ENCODE data around the gene NRSN1. TPM values are rescaled to one million over a fixed set of nuclear protein-coding genes. Genes with fewer than 3 reads are reported as not detected.
A peak's percentile ranks its signal among the peaks of the same experiment; 100 is the strongest.

The NRSN1 gene
- polyA plus RNA-seq: 10.0 TPM
- long read RNA-seq, donor 1, partial matches to known transcripts: 0 of 3 reads
- long read RNA-seq, donor 1, other reads (novel, unspliced or antisense): 0 of 3 reads
- long read RNA-seq, donor 2, partial matches to known transcripts: 0 of 2 reads
- long read RNA-seq, donor 2, other reads (novel, unspliced or antisense): 0 of 2 reads
- long read RNA-seq, donor 3, partial matches to known transcripts: 0 of 2 reads
- long read RNA-seq, donor 3, other reads (novel, unspliced or antisense): 0 of 2 reads
- long read RNA-seq, donor 4: 0 reads
- long read RNA-seq, donor 5, transcript NRSN1-204 (4 exons, 2,354 nt): major isoform, 5 of 5 reads
- long read RNA-seq, donor 5, partial matches to known transcripts: 0 of 5 reads
- long read RNA-seq, donor 5, other reads (novel, unspliced or antisense): 0 of 5 reads
- long read RNA-seq, donor 6, transcript NRSN1-204 (4 exons, 2,354 nt): major isoform, 5 of 7 reads
- long read RNA-seq, donor 6, partial matches to known transcripts: 0 of 7 reads
- long read RNA-seq, donor 6, other reads (novel, unspliced or antisense): 0 of 7 reads
- long read RNA-seq, donor 7, partial matches to known transcripts: 0 of 5 reads
- long read RNA-seq, donor 7, other reads (novel, unspliced or antisense): 0 of 5 reads
- long read RNA-seq, donor 8, partial matches to known transcripts: 0 of 1 reads
- long read RNA-seq, donor 8, other reads (novel, unspliced or antisense): 0 of 1 reads
- long read RNA-seq, donor 9, partial matches to known transcripts: 0 of 2 reads
- long read RNA-seq, donor 9, other reads (novel, unspliced or antisense): 0 of 2 reads
- long read RNA-seq, donor 10: 0 reads
- long read RNA-seq, donor 11, transcript NRSN1-204 (4 exons, 2,354 nt): major isoform, 5 of 5 reads
- long read RNA-seq, donor 11, partial matches to known transcripts: 0 of 5 reads
- long read RNA-seq, donor 11, other reads (novel, unspliced or antisense): 0 of 5 reads

GRCh38 chr6:24125980-24126379 lies at the start of gene NRSN1:
NRSN1 (plus strand) TSS chr6:24126215; CDS start chr6:24134328, 8,113 bp downstream.
- DNase-seq: peak in 1 of 2 donors; percentile 36
- peak within 1 kb of the TSS; percentile 27 for H3K4me3 ChIP-seq (ENCODE audit: low read length)
- no peaks in the 10 kb centered on the region for H3K36me3 ChIP-seq (ENCODE audit: control insufficient read depth, insufficient read depth, low read length)
- whole genome bisulfite sequencing (ENCODE audit: insufficient coverage, low lambda C conversion rate): 8% methylated on average over 2 of the region's 37 CpGs
- no peak within 1 kb of the TSS for H3K27ac ChIP-seq (ENCODE audit: low read length)
- H3K9me3 ChIP-seq (ENCODE audit: control insufficient read depth, low read depth, low read length): no peaks in the 10 kb centered on the region
- H3K4me1 ChIP-seq (ENCODE audit: control insufficient read depth, insufficient read depth, low read length): no peaks in the 10 kb centered on the region
- peaks cover 2% of the 10 kb centered on the region for H3K27me3 ChIP-seq (ENCODE audit: control insufficient read depth, insufficient read depth, low read length)

- Histone ChIP-seq H3K9me3 (ENCODE audit: control insufficient read depth, low read depth, low read length) (peaks cover 2% of the 10 kb centered on the region), H3K4me1 (ENCODE audit: control insufficient read depth, insufficient read depth, low read length) (no peaks in the 10 kb centered on the region), H3K27me3 (ENCODE audit: control insufficient read depth, insufficient read depth, low read length) (no peaks in the 10 kb centered on the region), H3K27ac (ENCODE audit: low read length) (no peak overlapping the region), H3K36me3 (ENCODE audit: control insufficient read depth, insufficient read depth, low read length) (no peaks in the 10 kb centered on the region), H3K4me3 (ENCODE audit: low read length) (no peak overlapping the region)
- 80% methylated on average over 1 of the region's 3 CpGs for WGBS (ENCODE audit: insufficient coverage, low lambda C conversion rate)
- no peak for DNase-seq
Observed at GRCh38 chr6:24078200-24078599, 47.8 kb upstream of the NRSN1 start.

GRCh38 chr6:24079076-24079475 lies 46.9 kb upstream of the NRSN1 start:
- no peaks in the 10 kb centered on the region for H3K36me3 ChIP-seq (ENCODE audit: control insufficient read depth, insufficient read depth, low read length)
- no peaks in the 10 kb centered on the region for H3K4me1 ChIP-seq (ENCODE audit: control insufficient read depth, insufficient read depth, low read length)
- H3K9me3 ChIP-seq (ENCODE audit: control insufficient read depth, low read depth, low read length): peaks cover 2% of the 10 kb centered on the region
- H3K27me3 ChIP-seq (ENCODE audit: control insufficient read depth, insufficient read depth, low read length): no peaks in the 10 kb centered on the region
- no peak for DNase-seq
- no peak overlapping the region for H3K27ac ChIP-seq (ENCODE audit: low read length)
- WGBS (ENCODE audit: insufficient coverage, low lambda C conversion rate): 100% methylated on average over 1 of the region's 2 CpGs
- no peak overlapping the region for H3K4me3 ChIP-seq (ENCODE audit: low read length)

- no CpG with 5 or more reads among the region's 1 CpG for WGBS (ENCODE audit: insufficient coverage, low lambda C conversion rate)
- H3K36me3 ChIP-seq (ENCODE audit: control insufficient read depth, insufficient read depth, low read length): no peaks in the 10 kb centered on the region
Observed at GRCh38 chr6:24080711-24081110, 45.3 kb upstream of the NRSN1 start.

GRCh38 chr6:24089736-24090135 lies 36.3 kb upstream of the NRSN1 start:
- Histone ChIP-seq H3K9me3 (ENCODE audit: control insufficient read depth, low read depth, low read length) (no peaks in the 10 kb centered on the region), H3K36me3 (ENCODE audit: control insufficient read depth, insufficient read depth, low read length) (no peaks in the 10 kb centered on the region), H3K27ac (ENCODE audit: low read length) (no peak overlapping the region), H3K4me1 (ENCODE audit: control insufficient read depth, insufficient read depth, low read length) (no peaks in the 10 kb centered on the region), H3K4me3 (ENCODE audit: low read length) (no peak overlapping the region), H3K27me3 (ENCODE audit: control insufficient read depth, insufficient read depth, low read length) (no peaks in the 10 kb centered on the region)
- 0% methylated on average over 1 of the region's 2 CpGs for WGBS (ENCODE audit: insufficient coverage, low lambda C conversion rate)
- no peak for DNase-seq

More at GRCh38 chr6:24080711-24081110, 45.3 kb upstream of the NRSN1 start:
- DNase-seq: no peak
- no peaks in the 10 kb centered on the region for H3K27me3 ChIP-seq (ENCODE audit: control insufficient read depth, insufficient read depth, low read length)
- H3K4me3 ChIP-seq (ENCODE audit: low read length): no peak overlapping the region
- peaks cover 2% of the 10 kb centered on the region for H3K9me3 ChIP-seq (ENCODE audit: control insufficient read depth, low read depth, low read length)
- H3K27ac ChIP-seq (ENCODE audit: low read length): no peak overlapping the region
- no peaks in the 10 kb centered on the region for H3K4me1 ChIP-seq (ENCODE audit: control insufficient read depth, insufficient read depth, low read length)

GRCh38 chr6:24092407-24092806 lies 33.6 kb upstream of the NRSN1 start:
- H3K9me3 ChIP-seq (ENCODE audit: control insufficient read depth, low read depth, low read length): no peaks in the 10 kb centered on the region
- no peak for DNase-seq
- no peaks in the 10 kb centered on the region for H3K36me3 ChIP-seq (ENCODE audit: control insufficient read depth, insufficient read depth, low read length)
- no peaks in the 10 kb centered on the region for H3K27me3 ChIP-seq (ENCODE audit: control insufficient read depth, insufficient read depth, low read length)
- H3K4me1 ChIP-seq (ENCODE audit: control insufficient read depth, insufficient read depth, low read length): no peaks in the 10 kb centered on the region
- 93% methylated on average over 2 of the region's 3 CpGs for WGBS (ENCODE audit: insufficient coverage, low lambda C conversion rate)
- H3K4me3 ChIP-seq (ENCODE audit: low read length): no peak overlapping the region
- H3K27ac ChIP-seq (ENCODE audit: low read length): no peak overlapping the region

GRCh38 chr6:24093381-24093780 lies 32.6 kb upstream of the NRSN1 start:
- Histone ChIP-seq H3K4me3 (ENCODE audit: low read length) (no peak overlapping the region), H3K27me3 (ENCODE audit: control insufficient read depth, insufficient read depth, low read length) (no peaks in the 10 kb centered on the region), H3K27ac (ENCODE audit: low read length) (no peak overlapping the region), H3K4me1 (ENCODE audit: control insufficient read depth, insufficient read depth, low read length) (no peaks in the 10 kb centered on the region), H3K9me3 (ENCODE audit: control insufficient read depth, low read depth, low read length) (no peaks in the 10 kb centered on the region), H3K36me3 (ENCODE audit: control insufficient read depth, insufficient read depth, low read length) (no peaks in the 10 kb centered on the region)
- 100% methylated on average over 1 of the region's 4 CpGs for WGBS (ENCODE audit: insufficient coverage, low lambda C conversion rate)
- DNase-seq: no peak

- H3K27ac ChIP-seq (ENCODE audit: low read length): no peak overlapping the region
- no CpG with 5 or more reads among the region's 2 CpGs for WGBS (ENCODE audit: insufficient coverage, low lambda C conversion rate)
- H3K9me3 ChIP-seq (ENCODE audit: control insufficient read depth, low read depth, low read length): no peaks in the 10 kb centered on the region
- no peaks in the 10 kb centered on the region for H3K27me3 ChIP-seq (ENCODE audit: control insufficient read depth, insufficient read depth, low read length)
- no peak overlapping the region for H3K4me3 ChIP-seq (ENCODE audit: low read length)
- no peak for DNase-seq
- H3K36me3 ChIP-seq (ENCODE audit: control insufficient read depth, insufficient read depth, low read length): no peaks in the 10 kb centered on the region
- no peaks in the 10 kb centered on the region for H3K4me1 ChIP-seq (ENCODE audit: control insufficient read depth, insufficient read depth, low read length)
Observed at GRCh38 chr6:24099181-24099580, 26.8 kb upstream of the NRSN1 start.

GRCh38 chr6:24100024-24100769 lies 25.8 kb upstream of the NRSN1 start:
- no CpG with 5 or more reads among the region's 1 CpG for WGBS (ENCODE audit: insufficient coverage, low lambda C conversion rate)
- no peaks in the 10 kb centered on the region for H3K4me1 ChIP-seq (ENCODE audit: control insufficient read depth, insufficient read depth, low read length)
- H3K4me3 ChIP-seq (ENCODE audit: low read length): no peak overlapping the region
- no peak for DNase-seq
- no peaks in the 10 kb centered on the region for H3K27me3 ChIP-seq (ENCODE audit: control insufficient read depth, insufficient read depth, low read length)
- H3K9me3 ChIP-seq (ENCODE audit: control insufficient read depth, low read depth, low read length): no peaks in the 10 kb centered on the region
- H3K36me3 ChIP-seq (ENCODE audit: control insufficient read depth, insufficient read depth, low read length): no peaks in the 10 kb centered on the region
- H3K27ac ChIP-seq (ENCODE audit: low read length): no peak overlapping the region

- no peaks in the 10 kb centered on the region for H3K36me3 ChIP-seq (ENCODE audit: control insufficient read depth, insufficient read depth, low read length)
- no CpG with 5 or more reads among the region's 2 CpGs for WGBS (ENCODE audit: insufficient coverage, low lambda C conversion rate)
- no peak overlapping the region for H3K27ac ChIP-seq (ENCODE audit: low read length)
- no peaks in the 10 kb centered on the region for H3K9me3 ChIP-seq (ENCODE audit: control insufficient read depth, low read depth, low read length)
- H3K4me1 ChIP-seq (ENCODE audit: control insufficient read depth, insufficient read depth, low read length): no peaks in the 10 kb centered on the region
- no peak overlapping the region for H3K4me3 ChIP-seq (ENCODE audit: low read length)
- no peaks in the 10 kb centered on the region for H3K27me3 ChIP-seq (ENCODE audit: control insufficient read depth, insufficient read depth, low read length)
- DNase-seq: no peak
Observed at GRCh38 chr6:24100770-24101155, 25.3 kb upstream of the NRSN1 start.

Data from large intestine (tissue), 12 donors.